Breast epithelium (tissue), 3 donors: Measurements from ENCODE around the gene PLEKHF1.

ENCODE experiments used
- POLR2A ChIP-seq: fragments of 450-650 bp; IDR thresholded peaks from one replicate; pipeline ENCODE4 v1.6.1; 2016; ENCODE audit warnings: antibody characterized with exemption, mild to moderate bottlenecking, moderate library complexity
- POLR2AphosphoS5 ChIP-seq, 3 donors: sonication (generic); formaldehyde crosslinking; IDR thresholded peaks; one replicate each; pipeline ENCODE4 v1.6.1; 2017; ENCODE audit warnings: antibody characterized with exemption in 3 of 3
- TF ChIP-seq, protein P1 (sequence below), 3 donors: fragments of 450-650 bp; IDR thresholded peaks; one replicate each; pipeline ENCODE4 v1.5.1; 2016 to 2017; ENCODE audit warnings: antibody characterized with exemption in 3 of 3, mild to moderate bottlenecking in 3 of 3, moderate library complexity in 3 of 3

GRCh38 chr19:29717051-29717450 is 51.8 kb downstream of the PLEKHF1 start:
- TF ChIP-seq, protein P1, sequence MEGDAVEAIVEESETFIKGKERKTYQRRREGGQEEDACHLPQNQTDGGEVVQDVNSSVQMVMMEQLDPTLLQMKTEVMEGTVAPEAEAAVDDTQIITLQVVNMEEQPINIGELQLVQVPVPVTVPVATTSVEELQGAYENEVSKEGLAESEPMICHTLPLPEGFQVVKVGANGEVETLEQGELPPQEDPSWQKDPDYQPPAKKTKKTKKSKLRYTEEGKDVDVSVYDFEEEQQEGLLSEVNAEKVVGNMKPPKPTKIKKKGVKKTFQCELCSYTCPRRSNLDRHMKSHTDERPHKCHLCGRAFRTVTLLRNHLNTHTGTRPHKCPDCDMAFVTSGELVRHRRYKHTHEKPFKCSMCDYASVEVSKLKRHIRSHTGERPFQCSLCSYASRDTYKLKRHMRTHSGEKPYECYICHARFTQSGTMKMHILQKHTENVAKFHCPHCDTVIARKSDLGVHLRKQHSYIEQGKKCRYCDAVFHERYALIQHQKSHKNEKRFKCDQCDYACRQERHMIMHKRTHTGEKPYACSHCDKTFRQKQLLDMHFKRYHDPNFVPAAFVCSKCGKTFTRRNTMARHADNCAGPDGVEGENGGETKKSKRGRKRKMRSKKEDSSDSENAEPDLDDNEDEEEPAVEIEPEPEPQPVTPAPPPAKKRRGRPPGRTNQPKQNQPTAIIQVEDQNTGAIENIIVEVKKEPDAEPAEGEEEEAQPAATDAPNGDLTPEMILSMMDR (IDR thresholded peaks at IDR 0.05) = no peak
- no peak for TF ChIP-seq POLR2A
- no peak for TF ChIP-seq POLR2AphosphoS5 (IDR thresholded peaks at IDR 0.05)
